ENCODE data around the gene RDX. TPM values are rescaled to one million over a fixed set of nuclear protein-coding genes. Genes with fewer than 3 reads are reported as not detected.

Gene RDX
- total RNA-seq, 2 experiments from 2014 or later = 11.4 to 14.2 TPM

- ATAC-seq (ENCODE audit: poor library complexity) (no peak), DNase-seq (no peak)
- ChIA-PET CTCF (no interaction called here), POLR2A (no interaction called here)
- H3K36me3 ChIP-seq (ENCODE audit: insufficient read depth, low read length) = peaks cover 8% of the 10 kb centered on the region
- Mint-ChIP-seq H3K36me3 (ENCODE audit: low read depth) (peaks cover 61% of the 10 kb centered on the region), H3K27me3 (no peaks in the 10 kb centered on the region), H3K9me3 (no peaks in the 10 kb centered on the region), H3K4me1 (ENCODE audit: low read depth) (no peaks in the 10 kb centered on the region), H3K4me3 (no peak overlapping the region), H3K27ac (no peak overlapping the region)
- no peak overlapping the region for H3K27ac ChIP-seq (ENCODE audit: low read depth in 1 of 2, low read length in 2 of 2)
- no peaks in the 10 kb centered on the region for H3K9me3 ChIP-seq (ENCODE audit: control insufficient read depth in 1 of 2, insufficient read depth in 1 of 2, low read length in 2 of 2)
- no peaks in the 10 kb centered on the region for H3K27me3 ChIP-seq (ENCODE audit: control insufficient read depth in 1 of 2, insufficient read depth in 2 of 2, low read length in 2 of 2)
- intact Hi-C loops (cut with DNase I, micrococcal nuclease) = no loop called here
- no peak for TF ChIP-seq CTCF (IDR thresholded peaks at IDR 0.05)
- no peaks in the 10 kb centered on the region for H3K4me1 ChIP-seq (ENCODE audit: insufficient read depth, low read length)
- H3K4me3 ChIP-seq (ENCODE audit: low read length) = no peak overlapping the region
Measured at GRCh38 chr11:110262072-110262403, 34.4 kb downstream of the RDX start.

DNA sequence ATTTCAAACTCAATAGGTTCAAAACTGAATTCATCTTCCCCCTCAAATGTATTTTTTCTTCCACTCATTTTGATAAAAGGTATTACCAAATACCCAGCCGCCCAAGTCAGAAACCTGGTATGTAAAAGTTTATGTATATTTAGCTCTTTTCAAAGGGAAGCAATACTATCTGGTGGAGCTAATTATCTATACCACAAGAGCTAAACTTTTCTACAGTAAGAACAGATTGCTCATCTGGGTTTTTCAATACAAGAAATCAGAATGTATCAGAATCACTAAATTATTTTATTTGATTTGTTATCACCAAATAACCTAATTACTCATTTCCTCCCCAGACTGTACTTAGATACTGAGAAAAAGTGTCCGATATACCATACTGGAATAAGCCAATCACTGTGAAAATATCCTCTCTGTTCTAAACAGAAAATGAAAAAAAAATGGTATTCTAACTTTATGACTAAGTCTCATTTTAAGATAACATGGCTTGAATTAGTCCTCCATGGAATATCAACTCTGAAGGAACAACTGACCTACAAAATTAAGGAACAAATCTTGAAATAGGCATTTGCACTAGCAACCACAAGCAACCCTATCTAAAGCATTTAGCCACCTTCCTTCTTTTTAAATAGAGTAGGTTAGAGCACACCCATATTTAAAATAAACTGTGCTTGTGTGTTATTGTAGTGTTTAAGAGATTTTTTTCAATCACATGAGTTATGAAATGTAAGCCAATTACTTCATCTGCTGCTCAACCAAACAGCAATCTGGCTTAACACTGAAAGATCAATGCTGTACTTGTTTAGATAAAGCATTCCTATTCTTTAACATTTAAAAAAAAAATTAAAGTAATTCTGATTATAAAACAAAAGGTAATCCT lies 35.0 kb downstream of the RDX start:
- no peaks in the 10 kb centered on the region for H3K4me1 ChIP-seq (ENCODE audit: insufficient read depth, low read length)
- H3K27ac ChIP-seq (ENCODE audit: low read depth in 1 of 2, low read length in 2 of 2) = no peak overlapping the region
- H3K4me3 ChIP-seq (ENCODE audit: low read length) = no peak overlapping the region
- no peak overlapping the region for H3K4me3 Mint-ChIP-seq
- intact Hi-C loops (cut with DNase I, micrococcal nuclease) = no loop called here
- no peaks in the 10 kb centered on the region for H3K9me3 Mint-ChIP-seq
- H3K27ac Mint-ChIP-seq = no peak overlapping the region
- DNase-seq = no peak
- no peaks in the 10 kb centered on the region for H3K27me3 Mint-ChIP-seq
- ChIA-PET POLR2A (no interaction called here), CTCF (no interaction called here)
- no peaks in the 10 kb centered on the region for H3K4me1 Mint-ChIP-seq (ENCODE audit: low read depth)
- H3K36me3 Mint-ChIP-seq (ENCODE audit: low read depth) = peaks cover 62% of the 10 kb centered on the region
- ATAC-seq (ENCODE audit: poor library complexity) = no peak
- no peaks in the 10 kb centered on the region for H3K9me3 ChIP-seq (ENCODE audit: control insufficient read depth in 1 of 2, insufficient read depth in 1 of 2, low read length in 2 of 2)
- TF ChIP-seq CTCF (IDR thresholded peaks at IDR 0.05) = no peak
- no peaks in the 10 kb centered on the region for H3K27me3 ChIP-seq (ENCODE audit: control insufficient read depth in 1 of 2, insufficient read depth in 2 of 2, low read length in 2 of 2)
- peaks cover 8% of the 10 kb centered on the region for H3K36me3 ChIP-seq (ENCODE audit: insufficient read depth, low read length)

GRCh38 chr11:110253525-110253924 lies 42.9 kb downstream of the RDX start:
- Histone ChIP-seq H3K27ac (ENCODE audit: low read depth in 1 of 2, low read length in 2 of 2) (no peak overlapping the region), H3K4me1 (ENCODE audit: insufficient read depth, low read length) (no peaks in the 10 kb centered on the region), H3K9me3 (ENCODE audit: control insufficient read depth in 1 of 2, insufficient read depth in 1 of 2, low read length in 2 of 2) (no peaks in the 10 kb centered on the region), H3K27me3 (ENCODE audit: control insufficient read depth in 1 of 2, insufficient read depth in 2 of 2, low read length in 2 of 2) (no peaks in the 10 kb centered on the region), H3K4me3 (ENCODE audit: low read length) (no peak overlapping the region), H3K36me3 (ENCODE audit: insufficient read depth, low read length) (peaks cover 6% of the 10 kb centered on the region)
- ChIA-PET CTCF (no interaction called here), POLR2A (no interaction called here)
- no peak for TF ChIP-seq CTCF (IDR thresholded peaks at IDR 0.05)
- Mint-ChIP-seq H3K9me3 (no peaks in the 10 kb centered on the region), H3K36me3 (ENCODE audit: low read depth) (peaks cover 33% of the 10 kb centered on the region), H3K27ac (no peak overlapping the region), H3K4me1 (ENCODE audit: low read depth) (no peaks in the 10 kb centered on the region), H3K27me3 (no peaks in the 10 kb centered on the region), H3K4me3 (no peak overlapping the region)
- ATAC-seq (ENCODE audit: poor library complexity) = no peak
- DNase-seq = no peak
- intact Hi-C loops (cut with DNase I, micrococcal nuclease) = loop anchor here in 1 of 2 experiments (5.0 kb wide), 1 partner anchor 119 kb away; no protein-coding TSS in a partner anchor

Data from CD4-positive, alpha-beta T cell (primary cell).